Measurements from ENCODE around the gene MLLT10. TPM values are rescaled to one million over a fixed set of nuclear protein-coding genes. Genes with fewer than 3 reads are reported as not detected.

MLLT10 gene
- total RNA-seq (10 to 100 TPM; 49.1 to 97.8 TPM), polyA plus RNA-seq (10 to 100 TPM; 20.6 to 22.3 TPM)
- long read RNA-seq, donor 1, partial matches to known transcripts = 39 of 40 reads
- long read RNA-seq, donor 1, other reads (novel, unspliced or antisense) = 0 of 40 reads
- long read RNA-seq, donor 2, partial matches to known transcripts = 0 of 2 reads
- long read RNA-seq, donor 2, other reads (novel, unspliced or antisense) = 0 of 2 reads
- long read RNA-seq, donor 3, partial matches to known transcripts = 32 of 32 reads
- long read RNA-seq, donor 3, other reads (novel, unspliced or antisense) = 0 of 32 reads
- long read RNA-seq, donor 4, partial matches to known transcripts = 0 of 2 reads
- long read RNA-seq, donor 4, other reads (novel, unspliced or antisense) = 0 of 2 reads
- long read RNA-seq, donor 5, partial matches to known transcripts = 5 of 9 reads
- long read RNA-seq, donor 5, other reads (novel, unspliced or antisense) = 0 of 9 reads

DNA sequence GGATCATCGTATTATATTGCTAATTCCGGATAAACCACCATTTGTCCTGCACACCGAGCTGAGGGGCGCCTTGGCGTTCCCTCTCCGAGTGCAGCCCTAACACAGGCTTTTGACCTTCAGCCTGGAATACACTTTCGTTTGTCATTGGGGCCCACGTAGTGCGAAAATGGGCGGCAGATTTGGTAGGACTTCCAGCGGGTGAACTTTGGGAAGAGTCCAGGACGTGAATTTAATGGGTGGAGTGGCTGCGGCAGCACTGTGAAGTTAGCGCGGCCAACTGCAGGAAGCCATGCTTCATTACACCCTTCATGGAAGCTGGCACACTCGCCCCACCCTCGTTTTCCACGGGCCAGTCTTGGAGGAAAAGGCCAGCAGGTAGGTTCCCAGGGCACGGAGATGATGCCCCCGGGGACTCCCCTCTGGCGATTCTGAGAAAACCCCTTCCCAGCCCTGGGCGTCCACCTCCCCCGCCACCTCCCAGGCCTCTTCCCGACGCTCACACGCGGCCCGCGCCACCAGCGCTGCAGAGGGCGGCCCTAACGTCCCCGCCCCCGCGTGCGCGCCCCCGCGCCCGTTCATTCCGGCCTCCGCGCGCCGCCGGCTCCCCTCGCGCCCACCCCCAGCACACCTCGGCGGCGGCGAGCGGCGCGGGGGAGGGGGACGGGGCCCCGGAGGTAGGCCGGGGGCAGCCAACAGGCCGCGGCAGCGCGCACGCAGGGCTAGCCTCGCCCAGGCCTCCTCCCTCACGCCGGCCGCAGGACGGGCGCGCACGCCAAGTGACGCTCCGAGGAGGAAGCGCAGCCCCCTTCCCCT, at the start of gene MLLT10:
Gene MLLT10 (plus strand): TSS at position 766 of the 813 bp plus-strand sequence. CDS start 413 bp downstream, outside the sequence.
- H3K27ac ChIP-seq (ENCODE audit: low read depth in 1 of 2, low read length in 1 of 2) = peak within 1 kb of the TSS; percentile 94 to 99
- TF ChIP-seq, protein P1, sequence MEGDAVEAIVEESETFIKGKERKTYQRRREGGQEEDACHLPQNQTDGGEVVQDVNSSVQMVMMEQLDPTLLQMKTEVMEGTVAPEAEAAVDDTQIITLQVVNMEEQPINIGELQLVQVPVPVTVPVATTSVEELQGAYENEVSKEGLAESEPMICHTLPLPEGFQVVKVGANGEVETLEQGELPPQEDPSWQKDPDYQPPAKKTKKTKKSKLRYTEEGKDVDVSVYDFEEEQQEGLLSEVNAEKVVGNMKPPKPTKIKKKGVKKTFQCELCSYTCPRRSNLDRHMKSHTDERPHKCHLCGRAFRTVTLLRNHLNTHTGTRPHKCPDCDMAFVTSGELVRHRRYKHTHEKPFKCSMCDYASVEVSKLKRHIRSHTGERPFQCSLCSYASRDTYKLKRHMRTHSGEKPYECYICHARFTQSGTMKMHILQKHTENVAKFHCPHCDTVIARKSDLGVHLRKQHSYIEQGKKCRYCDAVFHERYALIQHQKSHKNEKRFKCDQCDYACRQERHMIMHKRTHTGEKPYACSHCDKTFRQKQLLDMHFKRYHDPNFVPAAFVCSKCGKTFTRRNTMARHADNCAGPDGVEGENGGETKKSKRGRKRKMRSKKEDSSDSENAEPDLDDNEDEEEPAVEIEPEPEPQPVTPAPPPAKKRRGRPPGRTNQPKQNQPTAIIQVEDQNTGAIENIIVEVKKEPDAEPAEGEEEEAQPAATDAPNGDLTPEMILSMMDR (IDR thresholded peaks at IDR 0.05; ENCODE audit: control extremely low read depth, extremely low read depth) = no peak
- H3K4me1 ChIP-seq (ENCODE audit: control insufficient read depth in 5 of 5, insufficient read depth in 5 of 5, low read length in 5 of 5) = peaks cover 0 to 24% (median 3%) of the 10 kb centered on the region in 5 donors
- ATAC-seq (ENCODE audit: insufficient read depth, low FRiP score) (peak; percentile 92), DNase-seq (peak; percentile 97 to 99 (median 99))
- H3K9me3 ChIP-seq (ENCODE audit: control insufficient read depth in 4 of 4, insufficient read depth in 3 of 4, low read length in 3 of 4) = no peaks in the 10 kb centered on the region
- H3K9ac ChIP-seq (ENCODE audit: insufficient read depth in 1 of 2, low read length in 2 of 2) = peak within 1 kb of the TSS; percentile 51 to 98
- 0% methylated on average over 22 to 74 of the region's 74 CpGs for WGBS, 2 donors
- H3K4me3 ChIP-seq = peak within 1 kb of the TSS; percentile 88
- no peaks in the 10 kb centered on the region for H3K27me3 ChIP-seq (ENCODE audit: control insufficient read depth in 3 of 3, insufficient read depth in 3 of 3, low read length in 2 of 3)
- peaks cover under 1 to 9% (median 3%) of the 10 kb centered on the region in 4 donors for H3K36me3 ChIP-seq (ENCODE audit: control insufficient read depth in 4 of 4, insufficient read depth in 4 of 4, low read length in 4 of 4)

DNA sequence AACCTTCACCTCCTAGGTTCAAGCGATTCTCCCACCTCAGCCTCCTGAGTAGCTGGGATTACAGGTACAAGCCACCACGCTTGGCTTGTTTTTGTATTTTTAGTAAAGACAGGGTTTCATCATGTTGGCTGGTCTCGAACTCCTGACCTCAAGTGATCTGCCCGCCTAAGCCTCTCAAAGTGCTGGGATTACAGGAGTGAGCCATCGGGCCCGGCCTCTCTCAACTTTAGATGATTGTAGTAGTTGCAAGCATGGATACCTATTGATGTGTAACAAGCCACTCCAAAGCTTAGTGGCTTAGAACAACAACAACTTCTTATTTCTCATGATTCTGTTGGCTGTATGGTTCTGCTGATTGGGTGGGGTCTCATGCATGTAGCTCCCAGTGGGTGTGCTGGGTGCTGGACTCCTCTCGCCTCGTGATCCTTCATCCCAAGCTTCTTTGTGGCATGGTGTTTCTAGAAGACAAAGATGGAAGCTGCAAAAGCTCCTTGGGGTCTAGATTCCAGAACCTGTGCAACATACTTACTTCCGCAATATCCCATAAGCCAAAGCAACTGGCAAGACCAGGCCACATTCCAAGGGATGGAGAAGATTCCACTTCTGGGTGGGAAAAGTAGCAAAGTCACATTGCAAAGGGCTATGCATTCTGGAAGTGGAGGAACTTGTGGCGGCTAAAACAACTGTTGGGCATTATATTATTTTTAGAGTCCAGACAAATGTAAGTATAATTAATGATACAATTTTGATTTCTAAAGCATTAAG, 46.4 kb upstream of the MLLT10 start:
- peaks cover 0 to 4% (median 0%) of the 10 kb centered on the region in 5 donors for H3K4me1 ChIP-seq (ENCODE audit: control insufficient read depth in 5 of 5, insufficient read depth in 5 of 5, low read length in 5 of 5)
- TF ChIP-seq, protein P1 (IDR thresholded peaks at IDR 0.05; ENCODE audit: control extremely low read depth, extremely low read depth) = no peak
- H3K27me3 ChIP-seq (ENCODE audit: control insufficient read depth in 3 of 3, insufficient read depth in 3 of 3, low read length in 2 of 3) = no peaks in the 10 kb centered on the region
- no peak for ATAC-seq (ENCODE audit: insufficient read depth, low FRiP score)
- WGBS, 2 donors = 97% methylated on average over 10 of the region's 10 CpGs
- no peak overlapping the region for H3K4me3 ChIP-seq
- no peak for DNase-seq
- no peaks in the 10 kb centered on the region for H3K9me3 ChIP-seq (ENCODE audit: control insufficient read depth in 4 of 4, insufficient read depth in 3 of 4, low read length in 3 of 4)
- no peaks in the 10 kb centered on the region for H3K36me3 ChIP-seq (ENCODE audit: control insufficient read depth in 4 of 4, insufficient read depth in 4 of 4, low read length in 4 of 4)
- no peak overlapping the region for H3K9ac ChIP-seq (ENCODE audit: insufficient read depth in 1 of 2, low read length in 2 of 2)
- no peak overlapping the region for H3K27ac ChIP-seq (ENCODE audit: low read depth in 1 of 2, low read length in 1 of 2)

DNA sequence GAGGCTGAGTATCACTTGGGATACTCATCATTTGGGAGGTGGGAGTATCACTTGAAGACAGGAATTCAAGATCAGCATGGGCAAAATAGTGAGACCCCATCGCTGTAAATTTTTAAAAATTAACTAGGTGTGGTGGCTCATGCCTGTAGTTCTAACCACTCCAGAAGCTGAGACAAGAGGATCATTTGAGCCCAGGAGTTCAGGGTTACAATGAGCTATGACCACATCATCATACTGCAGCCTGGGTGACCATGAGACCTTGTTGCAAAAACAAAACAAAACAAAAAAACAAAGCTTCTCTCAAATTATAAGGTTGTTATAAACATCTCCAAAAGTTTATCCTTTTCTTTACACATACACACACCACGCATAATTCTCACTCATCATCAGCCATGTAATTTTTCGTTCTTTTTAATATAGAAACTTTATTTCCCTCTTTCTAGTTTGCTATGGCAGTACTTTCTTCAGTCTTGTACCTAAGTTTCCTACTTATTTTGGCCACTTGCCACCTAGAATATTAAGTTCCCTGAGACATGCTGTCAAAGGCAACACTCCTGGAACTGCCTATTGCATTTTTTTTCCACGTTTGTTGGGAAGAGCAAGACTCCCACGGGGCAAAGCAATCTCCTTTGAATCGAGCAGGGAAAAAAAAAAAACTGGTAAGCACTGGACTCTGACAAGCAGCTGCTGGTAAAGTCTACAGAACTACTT, 45.6 kb upstream of the MLLT10 start:
- no peaks in the 10 kb centered on the region for H3K9me3 ChIP-seq (ENCODE audit: control insufficient read depth in 4 of 4, insufficient read depth in 3 of 4, low read length in 3 of 4)
- H3K27me3 ChIP-seq (ENCODE audit: control insufficient read depth in 3 of 3, insufficient read depth in 3 of 3, low read length in 2 of 3) = no peaks in the 10 kb centered on the region
- H3K27ac ChIP-seq (ENCODE audit: low read depth in 1 of 2, low read length in 1 of 2) = no peak overlapping the region
- DNase-seq (peak in 2 of 3 donors; percentile 59 to 61), ATAC-seq (ENCODE audit: insufficient read depth, low FRiP score) (no peak)
- 55 to 62% methylated on average over 6 of the region's 6 CpGs for WGBS, 2 donors
- peaks cover 0 to 4% (median 0%) of the 10 kb centered on the region in 5 donors for H3K4me1 ChIP-seq (ENCODE audit: control insufficient read depth in 5 of 5, insufficient read depth in 5 of 5, low read length in 5 of 5)
- H3K36me3 ChIP-seq (ENCODE audit: control insufficient read depth in 4 of 4, insufficient read depth in 4 of 4, low read length in 4 of 4) = no peaks in the 10 kb centered on the region
- no peak overlapping the region for H3K9ac ChIP-seq (ENCODE audit: insufficient read depth in 1 of 2, low read length in 2 of 2)
- H3K4me3 ChIP-seq = no peak overlapping the region
- TF ChIP-seq, protein P1 (IDR thresholded peaks at IDR 0.05; ENCODE audit: control extremely low read depth, extremely low read depth) = no peak

All from lung (tissue), 16 donors.